Fibroblast of lung (primary cell): ENCODE data around the gene GGTLC1. TPM values are rescaled to one million over a fixed set of nuclear protein-coding genes. Genes with fewer than 3 reads are reported as not detected.

Experiments used
- DNase-seq, 2 donors: peaks; one replicate each; pipeline versions ENCODE4 v3.0.0 to v3.0.0-alpha.2; 2010; ENCODE audit warnings: low read depth in 2 of 2
- H2AFZ ChIP-seq: 2 replicates; pipeline ENCODE4 v1.5.1; 2012; ENCODE audit warnings: low read length, control low read depth, inconsistent platforms
- H3K27ac ChIP-seq: 2 replicates; pipeline ENCODE4 v1.5.1; 2011; ENCODE audit warnings: low read length, control low read depth; ENCODE audit not compliant: insufficient read depth
- H3K27me3 ChIP-seq: 2 replicates; pipeline ENCODE4 v1.5.1; 2011; ENCODE audit warnings: mild to moderate bottlenecking, low read length; ENCODE audit not compliant: control insufficient read depth, insufficient read depth
- H3K36me3 ChIP-seq: 2 replicates; pipeline ENCODE4 v1.5.1; 2011; ENCODE audit warnings: low read length; ENCODE audit not compliant: control insufficient read depth, insufficient read depth
- H3K4me1 ChIP-seq: 2 replicates; pipeline ENCODE4 v1.5.1; 2011; ENCODE audit warnings: low read length; ENCODE audit not compliant: control insufficient read depth, insufficient read depth; ENCODE audit errors: extremely low read depth
- H3K4me2 ChIP-seq: 2 replicates; pipeline ENCODE4 v1.5.1; 2011; ENCODE audit warnings: low read length, control low read depth; ENCODE audit not compliant: insufficient read depth; ENCODE audit errors: extremely low read depth
- H3K4me3 ChIP-seq, 4 experiments: fragments of 200-600 bp in 1 of 4; sonication (generic) in 1 of 4; replicated peaks in 1 of 4; 2 replicates each; pipeline ENCODE4 v1.5.1; 2011 to 2016; ENCODE audit warnings: low read length in 4 of 4, low read depth in 3 of 4, mild to moderate bottlenecking in 3 of 4, control low read depth in 2 of 4, inconsistent platforms in 1 of 4, mixed read lengths in 1 of 4; ENCODE audit not compliant: insufficient read depth in 1 of 4; ENCODE audit errors: control extremely low read depth in 1 of 4
- H3K79me2 ChIP-seq: 2 replicates; pipeline ENCODE4 v1.5.1; 2012; ENCODE audit warnings: mild to moderate bottlenecking, low read length, inconsistent platforms; ENCODE audit not compliant: control insufficient read depth, insufficient read depth
- H3K9ac ChIP-seq: 2 replicates; pipeline ENCODE4 v1.5.1; 2011; ENCODE audit warnings: mild to moderate bottlenecking, low read length, control low read depth; ENCODE audit not compliant: insufficient read depth
- H3K9me3 ChIP-seq: 2 replicates; pipeline ENCODE4 v1.5.1; 2012; ENCODE audit warnings: low read depth, low read length; ENCODE audit not compliant: control insufficient read depth, insufficient read depth
- H4K20me1 ChIP-seq: 2 replicates; pipeline ENCODE4 v1.5.1; 2011; ENCODE audit warnings: low read length; ENCODE audit not compliant: control insufficient read depth, insufficient read depth; ENCODE audit errors: extremely low read depth
- CTCF ChIP-seq, 2 donors: IDR thresholded peaks in 1 of 2; conservative IDR thresholded peaks in 1 of 2; 1 replicate in 1 of 2; 2 replicates in 1 of 2; pipeline ENCODE4 v1.5.1; 2011 to 2012; ENCODE audit warnings: low read length in 2 of 2, control low read depth in 1 of 2, inconsistent platforms in 1 of 2, low read depth in 1 of 2, mild to moderate bottlenecking in 1 of 2
- EZH2 ChIP-seq: IDR thresholded peaks from 2 replicates; pipeline ENCODE4 v1.5.1; 2012; ENCODE audit warnings: low read length, control low read depth, mild to moderate bottlenecking; ENCODE audit errors: missing control alignments
- polyA plus RNA-seq, 2 donors: library from polyadenylated mRNA; depleted of rRNA in 1 of 2; stranded (reverse) in 1 of 2; unstranded in 1 of 2; fragments of >200 nt; gene quantifications; 2 replicates each; pipeline ENCODE4 v1.2.1, GENCODE V29; 2011 to 2012; ENCODE audit warnings: missing spikeins in 1 of 2
- total RNA-seq: library from RNA; depleted of rRNA; stranded (reverse); fragments of >200 nt; gene quantifications from 2 replicates; pipeline ENCODE4 v1.2.1, GENCODE V29; 2014

The GGTLC1 gene
- total and polyA plus RNA-seq, 2 donors (not counting 1 experiment from before 2014, with no cell fraction given), result not detected

GRCh38 chr20:23966298-23966697, 22.3 kb downstream of the GGTLC1 start:
- DNase-seq, result no peak
- Histone ChIP-seq H3K27me3 (no peaks in the 10 kb centered on the region), H3K4me1 (no peaks in the 10 kb centered on the region), H3K9me3 (no peaks in the 10 kb centered on the region), H4K20me1 (no peaks in the 10 kb centered on the region), H3K4me2 (no peak overlapping the region), H3K36me3 (no peaks in the 10 kb centered on the region), H3K9ac (no peak overlapping the region), H2AFZ (no peak overlapping the region), H3K4me3 (no peak overlapping the region), H3K27ac (no peak overlapping the region), H3K79me2 (no peaks in the 10 kb centered on the region)
- TF ChIP-seq CTCF (conservative IDR thresholded peaks at IDR 0.05 in 1 of 2, IDR thresholded peaks at IDR 0.05 in 1 of 2; ENCODE audit: low read depth in 1 of 2, low read length in 2 of 2) (no peak), EZH2 (no peak)

GRCh38 chr20:23963941-23964340, 24.6 kb downstream of the GGTLC1 start:
- Histone ChIP-seq H3K9ac (no peak overlapping the region), H3K27ac (no peak overlapping the region), H3K36me3 (no peaks in the 10 kb centered on the region), H3K4me2 (no peak overlapping the region), H3K79me2 (no peaks in the 10 kb centered on the region), H3K4me3 (no peak overlapping the region), H4K20me1 (no peaks in the 10 kb centered on the region), H3K9me3 (no peaks in the 10 kb centered on the region), H3K4me1 (no peaks in the 10 kb centered on the region), H3K27me3 (no peaks in the 10 kb centered on the region), H2AFZ (no peak overlapping the region)
- no peak for DNase-seq
- TF ChIP-seq CTCF (conservative IDR thresholded peaks at IDR 0.05 in 1 of 2, IDR thresholded peaks at IDR 0.05 in 1 of 2; ENCODE audit: low read depth in 1 of 2, low read length in 2 of 2), result no peak
- no peak for TF ChIP-seq EZH2

GRCh38 chr20:23962272-23962671, 26.3 kb downstream of the GGTLC1 start:
- Histone ChIP-seq H3K9me3 (no peaks in the 10 kb centered on the region), H3K27me3 (no peaks in the 10 kb centered on the region), H3K36me3 (no peaks in the 10 kb centered on the region), H3K27ac (no peak overlapping the region), H3K9ac (no peak overlapping the region), H4K20me1 (no peaks in the 10 kb centered on the region), H3K4me1 (no peaks in the 10 kb centered on the region), H3K4me3 (no peak overlapping the region), H2AFZ (no peak overlapping the region), H3K79me2 (no peaks in the 10 kb centered on the region), H3K4me2 (no peak overlapping the region)
- TF ChIP-seq CTCF (conservative IDR thresholded peaks at IDR 0.05 in 1 of 2, IDR thresholded peaks at IDR 0.05 in 1 of 2; ENCODE audit: low read depth in 1 of 2, low read length in 2 of 2) (no peak), EZH2 (no peak)
- no peak for DNase-seq
